GM23248 (cell line): Measurements from ENCODE around the gene ST3GAL2. TPM values are rescaled to one million over a fixed set of nuclear protein-coding genes. Genes with fewer than 3 reads are reported as not detected.
"Not testable (repeated sequence)": the region's sequence is repeated elsewhere in the genome, so short reads cannot be mapped to it uniquely, and the experiment has no call there.

Experiments
- DNase-seq: peaks from one replicate; pipeline ENCODE4 v3.0.0-alpha.2; 2015
- H2AFZ ChIP-seq: fragments of 200-600 bp; sonication (generic); 2 replicates; pipeline ENCODE4 v1.6.1; 2016; ENCODE audit warnings: antibody characterized with exemption
- H3F3A ChIP-seq: fragments of 200-600 bp; sonication (generic); 2 replicates; pipeline ENCODE4 v1.6.1; 2016; ENCODE audit warnings: mild to moderate bottlenecking, antibody characterized with exemption, mixed run types; ENCODE audit not compliant: insufficient read depth
- H3K27ac ChIP-seq: fragments of 200-600 bp; sonication (generic); 2 replicates; pipeline ENCODE4 v1.5.1; 2016; ENCODE audit warnings: mild to moderate bottlenecking
- H3K27me3 ChIP-seq: fragments of 200-600 bp; sonication (generic); replicated peaks from 2 replicates; pipeline ENCODE4 v1.6.1; 2016; ENCODE audit warnings: mild to moderate bottlenecking; ENCODE audit not compliant: insufficient read depth
- H3K36me3 ChIP-seq: fragments of 200-600 bp; sonication (generic); 2 replicates; pipeline ENCODE4 v1.6.1; 2016; ENCODE audit warnings: low read depth, mild to moderate bottlenecking
- H3K4me1 ChIP-seq: fragments of 200-600 bp; sonication (generic); 2 replicates; pipeline ENCODE4 v1.6.1; 2016; ENCODE audit warnings: mild to moderate bottlenecking; ENCODE audit not compliant: insufficient read depth
- H3K4me2 ChIP-seq: fragments of 200-600 bp; sonication (generic); one replicate; pipeline ENCODE4 v1.6.1; 2016; ENCODE audit warnings: mild to moderate bottlenecking; ENCODE audit not compliant: unreplicated experiment
- H3K4me3 ChIP-seq: fragments of 200-600 bp; sonication (generic); 2 replicates; pipeline ENCODE4 v1.5.1; 2016; ENCODE audit warnings: mild to moderate bottlenecking
- H3K79me2 ChIP-seq: fragments of 200-600 bp; sonication (generic); 2 replicates; pipeline ENCODE4 v1.6.1; 2016; ENCODE audit warnings: mild to moderate bottlenecking; ENCODE audit not compliant: insufficient read depth
- H3K9ac ChIP-seq: fragments of 200-600 bp; sonication (generic); 2 replicates; pipeline ENCODE4 v1.6.1; 2016; ENCODE audit warnings: mild to moderate bottlenecking
- H3K9me2 ChIP-seq: fragments of 200-600 bp; sonication (generic); 2 replicates; pipeline ENCODE4 v1.6.1; 2016; ENCODE audit warnings: mixed run types, mild to moderate bottlenecking, moderate library complexity; ENCODE audit not compliant: insufficient read depth
- H3K9me3 ChIP-seq: fragments of 200-600 bp; sonication (generic); one replicate; pipeline ENCODE4 v1.6.1; 2017; ENCODE audit warnings: low read depth
- H4K20me1 ChIP-seq: fragments of 200-600 bp; sonication (generic); 2 replicates; pipeline ENCODE4 v1.6.0; 2016; ENCODE audit not compliant: insufficient read depth
- EZH2 ChIP-seq: fragments of 200-600 bp; sonication (generic); IDR thresholded peaks from 2 replicates; pipeline ENCODE4 v1.6.1; 2018; ENCODE audit warnings: antibody characterized with exemption, mild to moderate bottlenecking; ENCODE audit not compliant: insufficient read depth, poor library complexity, severe bottlenecking
- EZH2phosphoT487 ChIP-seq: fragments of 200-600 bp; sonication (generic); IDR thresholded peaks from 2 replicates; pipeline ENCODE4 v1.6.1; 2018; ENCODE audit warnings: antibody characterized with exemption, moderate library complexity, mild to moderate bottlenecking, low read depth; ENCODE audit not compliant: insufficient read depth
- WGBS, 2 experiments: methylation state at CpG; one replicate each; pipeline ENCODE4 v1.1.6; 2015 to 2017; ENCODE audit warnings: low lambda C conversion rate in 2 of 2, low coverage in 1 of 2; ENCODE audit errors: missing lambda C conversion rate in 2 of 2; 5-methylcytosine and 5-hydroxymethylcytosine counted together
- in situ Hi-C: fragments of 300-500 bp; cut with MboI; formaldehyde crosslinking; loops from 2 replicates; pipeline ENCODE4 v1.15.0; 2020
- polyA plus RNA-seq: library from polyadenylated mRNA; unstranded; fragments of >200 nt; fragmentation: Nextera tagmentation; extraction: Ambion mirVana; gene quantifications from 2 replicates; pipeline ENCODE4 v1.2.1, GENCODE V29; 2016
- total RNA-seq: library from RNA; depleted of rRNA; stranded (reverse); fragments of >200 nt; shearing (Covaris generic); gene quantifications from 2 replicates; pipeline ENCODE4 v1.2.3, GENCODE V29; 2014

Gene ST3GAL2
- total and polyA plus RNA-seq, 2 experiments from 2014 or later, result 10.8 to 32.5 TPM

- in situ Hi-C loops, result no loop called here
- no peak for DNase-seq
These were observed 93.1 kb downstream of the ST3GAL2 start for GRCh38 chr16:70345840-70346239.

GRCh38 chr16:70342016-70342415 lies 96.9 kb downstream of the ST3GAL2 start:
- TF ChIP-seq EZH2phosphoT487 (no peak), EZH2 (no peak)
- Histone ChIP-seq H3K4me2 (no peak overlapping the region), H3K27me3 (no peaks in the 10 kb centered on the region), H3K36me3 (no peaks in the 10 kb centered on the region), H3K79me2 (peaks cover 9% of the 10 kb centered on the region), H4K20me1 (no peaks in the 10 kb centered on the region), H3K9me3 (no peaks in the 10 kb centered on the region), H3K4me3 (no peak overlapping the region), H2AFZ (no peak overlapping the region), H3K9ac (no peak overlapping the region), H3K4me1 (peaks cover 5% of the 10 kb centered on the region), H3K27ac (no peak overlapping the region), H3F3A (peaks cover 3% of the 10 kb centered on the region; the same call in 1 of the 2 replicates), H3K9me2 (no peaks in the 10 kb centered on the region)
- WGBS, 2 experiments, result 41 to 42% methylated on average over 3 of the region's 3 CpGs
- DNase-seq, result no peak
- in situ Hi-C loops, result no loop called here

More at GRCh38 chr16:70345840-70346239, 93.1 kb downstream of the ST3GAL2 start:
- Histone ChIP-seq H2AFZ (peak overlapping the region; percentile 77), H3K4me1 (peaks cover 23% of the 10 kb centered on the region), H3K9ac (peak overlapping the region; percentile 93), H3K4me3 (peak overlapping the region; percentile 94), H3K9me2 (no peaks in the 10 kb centered on the region), H3K79me2 (peaks cover 44% of the 10 kb centered on the region), H3K4me2 (peak overlapping the region; percentile 83), H3K27ac (peak overlapping the region; percentile 89), H3K9me3 (no peaks in the 10 kb centered on the region), H3K36me3 (peaks cover 4% of the 10 kb centered on the region; the same call in 1 of the 2 replicates), H3K27me3 (no peaks in the 10 kb centered on the region), H3F3A (peaks cover 15% of the 10 kb centered on the region), H4K20me1 (no peaks in the 10 kb centered on the region)
- WGBS, 2 experiments, result 87 to 92% methylated on average over 10 of the region's 10 CpGs
- TF ChIP-seq EZH2phosphoT487 (no peak), EZH2 (no peak)

GRCh38 chr16:70341600-70341999 lies 97.3 kb downstream of the ST3GAL2 start:
- DNase-seq, result no peak
- Histone ChIP-seq H3K4me1 (peaks cover 5% of the 10 kb centered on the region), H3K4me2 (no peak overlapping the region), H3K79me2 (peaks cover 6% of the 10 kb centered on the region), H3K9me3 (no peaks in the 10 kb centered on the region), H3K27ac (no peak overlapping the region), H2AFZ (no peak overlapping the region), H3K9me2 (no peaks in the 10 kb centered on the region), H3K4me3 (no peak overlapping the region), H3K27me3 (no peaks in the 10 kb centered on the region), H3K36me3 (peaks cover 2% of the 10 kb centered on the region; the same call in 1 of the 2 replicates), H4K20me1 (no peaks in the 10 kb centered on the region), H3K9ac (no peak overlapping the region), H3F3A (peaks cover 3% of the 10 kb centered on the region; the same call in 1 of the 2 replicates)
- TF ChIP-seq EZH2 (no peak), EZH2phosphoT487 (no peak)
- 76 to 81% methylated on average over 4 of the region's 4 CpGs for WGBS, 2 experiments
- in situ Hi-C loops, result no loop called here

- in situ Hi-C loops, result no loop called here
These were observed 101.1 kb downstream of the ST3GAL2 start for GRCh38 chr16:70337814-70338213.

GRCh38 chr16:70332728-70333127 lies 106.2 kb downstream of the ST3GAL2 start:
- H3K4me3 ChIP-seq, H3F3A ChIP-seq, H4K20me1 ChIP-seq, H3K9me2 ChIP-seq, H3K4me1 ChIP-seq, H3K9ac ChIP-seq, H3K9me3 ChIP-seq, H2AFZ ChIP-seq, H3K27me3 ChIP-seq, H3K4me2 ChIP-seq, in situ Hi-C loops, H3K79me2 ChIP-seq, H3K27ac ChIP-seq, DNase-seq: not testable (repeated sequence)
- H3K36me3 ChIP-seq, result peaks cover 15% of the 10 kb centered on the region; the same call in 1 of the 2 replicates
- 87 to 89% methylated on average over 7 of the region's 12 CpGs for WGBS, 2 experiments

More at GRCh38 chr16:70337814-70338213, 101.1 kb downstream of the ST3GAL2 start:
- Histone ChIP-seq H3F3A (peaks cover 3% of the 10 kb centered on the region; the same call in 1 of the 2 replicates), H3K27ac (no peak overlapping the region), H4K20me1 (no peaks in the 10 kb centered on the region), H3K79me2 (no peaks in the 10 kb centered on the region), H3K9ac (no peak overlapping the region), H2AFZ (no peak overlapping the region), H3K4me1 (no peaks in the 10 kb centered on the region), H3K27me3 (no peaks in the 10 kb centered on the region), H3K4me3 (no peak overlapping the region), H3K36me3 (peaks cover 11% of the 10 kb centered on the region; the same call in 1 of the 2 replicates), H3K9me2 (no peaks in the 10 kb centered on the region), H3K9me3 (no peaks in the 10 kb centered on the region), H3K4me2 (no peak overlapping the region)
- DNase-seq, result no peak
- TF ChIP-seq EZH2, result no peak
- no peak for TF ChIP-seq EZH2phosphoT487
- WGBS, 2 experiments, result 98% methylated on average over 5 of the region's 5 CpGs
